C4-2B (cell line): ENCODE results near the gene OPA3.
"Not testable (repeated sequence)": the region's sequence is repeated elsewhere in the genome, so short reads cannot be mapped to it uniquely, and the experiment has no call there.

Experiments
- H3K27ac ChIP-seq: fragments of 450-650 bp; 2 replicates; pipeline ENCODE4 v1.5.1; 2017
- CTCF ChIP-seq: fragments of 450-650 bp; conservative IDR thresholded peaks from 2 replicates; pipeline ENCODE4 v1.5.1; 2017; ENCODE audit warnings: mild to moderate bottlenecking
- ZFX ChIP-seq: fragments of 450-650 bp; IDR thresholded peaks from 2 replicates; pipeline ENCODE4 v1.6.1; 2017

OPA3 gene

GRCh38 chr19:45511074-45511473, 73.5 kb downstream of the OPA3 start:
- TF ChIP-seq CTCF (no peak), ZFX (no peak)
- H3K27ac ChIP-seq, result no peak overlapping the region

GRCh38 chr19:45510352-45510751, 74.2 kb downstream of the OPA3 start:
- H3K27ac ChIP-seq, result not testable (repeated sequence)

GRCh38 chr19:45509692-45510015, 74.9 kb downstream of the OPA3 start:
- TF ChIP-seq ZFX (no peak), CTCF (no peak)
- peak overlapping the region; percentile 28; the same call in 1 of the 2 replicates for H3K27ac ChIP-seq

GRCh38 chr19:45508861-45509691, 75.5 kb downstream of the OPA3 start:
- peak overlapping the region; percentile 82 for H3K27ac ChIP-seq
- no peak for TF ChIP-seq ZFX
- no peak for TF ChIP-seq CTCF

GRCh38 chr19:45508417-45508860, 76.2 kb downstream of the OPA3 start:
- H3K27ac ChIP-seq, result peak overlapping the region; percentile 82
- TF ChIP-seq ZFX (no peak), CTCF (no peak)

- peak overlapping the region; percentile 82 for H3K27ac ChIP-seq
- TF ChIP-seq ZFX (no peak), CTCF (no peak)
Measured at GRCh38 chr19:45507872-45508416, 76.7 kb downstream of the OPA3 start.

GRCh38 chr19:45506989-45507871, 77.4 kb downstream of the OPA3 start, which contains the start of gene VASP:
TSS of gene VASP (plus strand) at chr19:45507479. CDS start at chr19:45507772, 293 bp downstream.
- TF ChIP-seq ZFX (no peak), CTCF (no peak)
- H3K27ac ChIP-seq, result peak within 1 kb of the TSS; percentile 82
